NCI-H748 (cell line): Measurements from ENCODE around the gene BMERB1.
"Not testable (repeated sequence)": the region's sequence is repeated elsewhere in the genome, so short reads cannot be mapped to it uniquely, and the experiment has no call there.

ENCODE experiments used
- DNase-seq: peaks from one replicate; lab custom pipeline; 2025; ENCODE audit not compliant: unreplicated experiment; lab: John Stamatoyannopoulos, UW

BMERB1 gene

DNA sequence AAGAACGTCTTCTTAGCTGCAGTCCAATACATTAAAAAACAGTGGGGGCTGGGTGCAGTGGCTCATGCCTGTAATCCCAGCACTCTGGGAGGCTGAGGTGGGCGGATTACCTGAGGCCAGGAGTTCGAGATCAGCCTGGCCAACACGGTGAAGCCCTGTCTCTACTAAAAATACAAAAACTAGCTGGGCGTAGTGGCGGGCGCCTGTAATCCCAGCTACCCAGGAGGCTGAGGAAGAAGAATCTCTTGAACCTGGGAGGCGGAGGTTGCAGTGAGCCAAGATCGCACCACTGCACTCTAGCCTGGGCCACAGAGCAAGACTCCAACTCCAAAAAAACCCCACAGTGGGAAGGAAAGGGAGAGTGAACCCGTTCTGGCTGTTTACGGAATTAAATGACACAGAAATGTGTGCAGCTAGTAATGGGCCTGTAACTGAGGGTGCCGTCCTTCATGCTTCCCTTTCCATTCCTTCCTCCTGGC, 172.9 kb downstream of the BMERB1 start:
- DNase-seq, result not testable (repeated sequence)

DNA sequence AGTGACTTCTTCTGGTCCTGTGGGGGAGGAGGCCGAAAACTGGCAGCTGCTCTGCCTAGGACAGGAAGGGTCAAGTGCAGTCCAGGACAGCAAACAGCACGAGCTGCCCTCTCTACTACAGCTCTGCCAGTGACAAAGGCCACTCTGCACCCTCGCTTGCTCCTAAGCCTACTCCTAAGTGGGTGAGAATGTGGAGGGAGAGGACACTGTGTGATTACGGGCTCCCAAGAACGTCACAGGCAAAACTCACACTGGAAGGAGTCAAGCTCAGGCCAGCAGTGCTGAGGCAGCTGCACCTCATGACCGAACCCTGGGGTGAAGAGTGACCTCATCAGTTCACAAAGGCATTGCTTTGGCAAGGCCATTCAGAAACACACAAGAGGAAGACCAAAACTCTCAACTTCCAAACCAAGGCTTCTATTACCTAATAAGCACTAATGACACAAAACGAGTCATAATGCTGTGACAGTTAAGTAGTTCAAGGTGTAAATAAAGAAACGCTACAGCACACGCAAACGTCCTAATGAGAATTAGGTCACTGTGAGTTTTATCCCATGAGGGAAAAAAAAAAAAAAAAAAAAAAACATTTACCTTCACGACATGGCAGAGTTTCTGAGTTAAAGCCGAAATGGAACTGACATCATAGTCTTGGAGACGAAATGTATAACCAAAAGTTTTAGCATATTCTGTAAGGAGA, 173.5 kb downstream of the BMERB1 start:
- DNase-seq, result no peak

- no peak for DNase-seq
Observed at GRCh38 chr16:15608398-15609285, 174.3 kb downstream of the BMERB1 start.

- DNase-seq, result no peak
Observed at GRCh38 chr16:15609286-15609649, 174.9 kb downstream of the BMERB1 start.

GRCh38 chr16:15610369-15610871, 176.0 kb downstream of the BMERB1 start:
- no peak for DNase-seq

DNA sequence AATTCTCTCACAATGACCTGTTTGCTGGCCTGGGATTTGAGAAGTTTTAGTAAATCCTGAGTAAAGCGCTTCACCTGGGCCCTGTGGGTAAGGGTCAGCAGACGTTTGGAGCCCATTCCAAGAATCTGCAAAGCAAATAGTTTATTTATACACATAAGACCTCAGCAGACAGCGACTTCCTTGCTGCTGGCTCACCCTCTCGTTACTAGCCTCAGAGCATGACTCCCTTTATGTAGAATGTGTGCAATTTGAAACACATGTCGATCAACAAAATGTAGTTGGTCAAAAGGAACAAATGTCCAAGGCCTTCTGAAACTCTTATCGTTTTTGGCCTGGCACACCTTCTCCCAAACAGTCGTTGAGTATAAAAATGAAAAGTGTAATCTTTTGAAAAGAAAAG, 177.2 kb downstream of the BMERB1 start:
- no peak for DNase-seq

- no peak for DNase-seq
Observed at GRCh38 chr16:15613676-15614075, 179.3 kb downstream of the BMERB1 start.

GRCh38 chr16:15616012-15616411, 181.6 kb downstream of the BMERB1 start:
- DNase-seq, result no peak

DNA sequence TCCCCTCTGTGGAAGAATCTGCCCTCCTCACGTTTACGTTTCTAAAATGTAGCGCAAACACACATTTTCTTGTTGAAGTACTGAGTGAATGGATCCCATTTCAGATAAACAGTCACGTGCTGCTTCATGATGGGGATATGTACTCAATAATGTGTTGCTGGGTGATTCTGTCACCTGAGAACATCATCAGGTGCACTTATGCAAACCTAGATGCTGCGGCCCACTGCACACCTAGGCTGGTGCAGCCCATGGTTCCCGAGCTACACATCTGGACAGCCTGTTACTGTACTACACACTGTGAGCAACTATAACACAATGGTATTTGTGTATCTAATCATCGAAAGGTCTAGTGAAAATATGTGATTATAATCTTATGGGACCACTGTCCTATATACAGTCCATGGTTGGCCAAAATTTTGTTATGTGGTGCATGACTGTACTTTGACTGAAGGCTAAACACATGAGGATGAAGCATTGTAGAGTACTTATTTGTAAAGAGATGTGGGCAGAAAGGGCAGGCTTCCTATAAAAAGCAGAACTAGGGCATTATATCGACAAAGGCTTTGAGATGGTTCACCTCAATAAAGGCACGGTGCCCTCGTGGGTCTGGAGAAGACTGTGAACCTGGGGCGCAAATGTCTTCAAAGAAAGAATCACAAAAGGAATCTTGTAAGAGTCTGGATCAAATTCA, 182.2 kb downstream of the BMERB1 start:
- no peak for DNase-seq

GRCh38 chr16:15617901-15618300, 183.5 kb downstream of the BMERB1 start:
- no peak for DNase-seq

DNA sequence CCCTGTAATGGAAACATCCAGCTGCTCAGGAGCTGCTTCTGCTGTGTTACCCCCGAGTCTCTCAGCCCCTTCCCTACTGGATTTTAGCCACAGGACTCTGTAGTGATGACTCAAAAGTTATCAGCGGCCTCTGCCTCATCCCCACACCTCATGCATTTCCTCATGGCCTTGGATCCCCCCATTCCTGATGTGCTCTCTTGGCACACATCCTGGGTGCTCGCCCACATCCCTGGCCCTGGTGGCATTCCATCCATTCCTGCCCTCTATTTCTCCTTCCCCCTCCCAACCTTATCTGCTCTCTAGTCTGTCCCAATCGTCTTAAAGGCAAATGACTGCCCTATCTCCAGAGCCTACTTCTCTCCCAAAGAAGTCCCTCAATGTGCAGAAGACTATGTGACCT, 184.0 kb downstream of the BMERB1 start:
- DNase-seq, result no peak

GRCh38 chr16:15620611-15621195, 186.3 kb downstream of the BMERB1 start:
- no peak for DNase-seq

DNA sequence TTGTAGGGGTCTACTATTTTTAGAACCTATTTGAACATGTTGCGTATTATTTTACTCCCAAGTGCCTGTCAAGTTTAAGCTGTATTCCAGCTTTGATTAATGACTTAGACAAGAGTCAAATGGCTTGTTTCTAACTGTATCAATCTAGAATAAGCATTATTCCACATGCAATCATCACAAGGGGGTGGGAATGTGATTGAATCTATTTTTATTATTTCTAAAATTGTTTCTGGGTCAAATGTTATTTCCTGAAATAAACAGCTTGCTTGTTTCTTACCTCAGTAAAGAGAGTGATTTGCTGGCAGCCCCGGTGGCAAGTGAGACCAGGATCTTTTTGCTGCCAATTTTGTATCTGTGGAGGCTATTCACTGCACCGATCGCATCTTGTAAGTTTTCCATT, 187.1 kb downstream of the BMERB1 start:
- no peak for DNase-seq

DNA sequence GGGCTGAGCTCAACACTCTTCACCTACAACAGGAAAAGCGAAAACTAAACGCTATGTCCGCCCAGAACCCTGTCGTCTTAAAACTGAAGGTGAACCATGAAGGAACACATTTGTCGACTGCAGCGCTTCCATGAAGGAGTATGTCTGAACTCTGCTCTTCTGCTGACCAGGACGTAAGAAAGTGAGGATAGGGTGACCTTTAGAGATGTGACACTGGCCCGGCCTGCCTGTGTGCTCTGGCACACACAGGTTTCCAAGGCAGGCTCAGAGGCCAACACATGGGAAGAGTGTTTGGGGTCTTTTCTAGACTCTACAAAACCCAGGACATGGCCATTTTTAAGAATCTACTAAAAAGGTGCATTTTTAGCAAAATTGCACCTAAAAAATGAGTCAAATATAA, 187.5 kb downstream of the BMERB1 start:
- DNase-seq, result no peak

DNA sequence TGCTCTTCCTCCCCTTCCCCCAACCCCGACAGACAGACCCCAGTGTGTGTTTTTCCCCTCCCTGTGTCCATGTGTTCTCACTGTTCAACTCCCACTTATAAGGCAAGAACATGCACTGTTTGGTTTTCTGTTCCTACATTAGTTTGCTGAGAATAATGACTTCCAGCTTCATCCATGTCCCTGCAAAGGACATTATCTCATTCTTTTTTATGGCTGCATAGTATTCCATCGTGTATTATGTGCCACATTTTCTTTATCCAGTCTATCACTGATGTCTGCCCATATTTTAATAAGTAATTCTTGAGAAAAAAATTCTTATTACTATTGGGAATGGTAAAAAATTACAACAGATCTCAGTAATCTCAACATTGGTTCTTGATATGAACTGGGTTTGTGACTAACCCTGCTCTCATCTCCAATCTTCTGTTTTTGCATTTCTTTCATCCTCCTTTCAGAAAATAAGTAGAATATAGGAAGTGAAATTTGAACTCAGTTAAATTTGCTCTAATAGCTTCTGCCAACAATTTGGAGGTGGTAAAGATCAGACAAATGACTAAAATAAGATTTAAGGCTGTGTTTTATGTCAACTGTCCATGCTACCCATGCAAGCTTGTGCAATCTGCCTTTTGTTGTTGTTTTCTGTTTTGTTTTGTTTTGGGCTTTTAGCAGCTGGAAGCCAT, 197.5 kb downstream of the BMERB1 start:
- DNase-seq, result no peak

- no peak for DNase-seq
Observed at GRCh38 chr16:15635926-15636325, 201.5 kb downstream of the BMERB1 start.

GRCh38 chr16:15636392-15636873, 202.0 kb downstream of the BMERB1 start:
- DNase-seq, result no peak
